Stimulated activated CD8-positive, alpha-beta memory T cell treated with anti-CD3 and anti-CD28 coated beads, Interleukin-4, amount 100 ng/mL, for 48 hours (primary cell): ENCODE measurements around the gene DCAF15.
A peak's percentile ranks its signal among the peaks of the same experiment; 100 is the strongest.
"Not testable (repeated sequence)": the region's sequence is repeated elsewhere in the genome, so short reads cannot be mapped to it uniquely, and the experiment has no call there.

ENCODE experiments used
- DNase-seq: peaks from one replicate; pipeline ENCODE4 v3.0.0-alpha.2; 2020

DCAF15 gene

GRCh38 chr19:13952154-13952930 is at the start of gene DCAF15:
TSS of gene DCAF15 (plus strand) at chr19:13952509. CDS start at chr19:13952513, 4 bp downstream.
- DNase-seq = peak; percentile 98

- no peak for DNase-seq
These were observed 49.2 kb upstream of the DCAF15 start for GRCh38 chr19:13902993-13903555.

GRCh38 chr19:13905634-13906520 is 46.4 kb upstream of the DCAF15 start, which contains the start of the genes BRME1 and CC2D1A:
TSS of gene BRME1 (minus strand) at chr19:13906117. CDS start at chr19:13904892, 1,225 bp downstream.
TSS of gene CC2D1A (plus strand) at chr19:13906201. CDS start at chr19:13906442, 241 bp downstream.
- peak; percentile 98 for DNase-seq

- DNase-seq = peak; percentile 46
These were observed 45.8 kb upstream of the DCAF15 start for GRCh38 chr19:13906521-13906904.

- DNase-seq = no peak
These were observed 45.4 kb upstream of the DCAF15 start for GRCh38 chr19:13906910-13907309.

- DNase-seq = no peak
These were observed 43.6 kb upstream of the DCAF15 start for GRCh38 chr19:13908674-13909073.

GRCh38 chr19:13909430-13909829 is 42.9 kb upstream of the DCAF15 start:
- no peak for DNase-seq

GRCh38 chr19:13913352-13913751 is 39.0 kb upstream of the DCAF15 start:
- DNase-seq = no peak

- no peak for DNase-seq
These were observed 37.5 kb upstream of the DCAF15 start for GRCh38 chr19:13914777-13915176.

- no peak for DNase-seq
These were observed 34.4 kb upstream of the DCAF15 start for GRCh38 chr19:13917888-13918406.

- DNase-seq = no peak
These were observed 33.4 kb upstream of the DCAF15 start for GRCh38 chr19:13918726-13919411.

- DNase-seq = no peak
These were observed 31.8 kb upstream of the DCAF15 start for GRCh38 chr19:13920524-13920923.

GRCh38 chr19:13920940-13921747 is 31.2 kb upstream of the DCAF15 start:
- DNase-seq = peak; percentile 48

GRCh38 chr19:13922118-13922517 is 30.2 kb upstream of the DCAF15 start:
- DNase-seq = not testable (repeated sequence)

GRCh38 chr19:13923194-13923987 is 28.9 kb upstream of the DCAF15 start:
- DNase-seq = no peak

- DNase-seq = no peak
These were observed 26.3 kb upstream of the DCAF15 start for GRCh38 chr19:13926010-13926409.

GRCh38 chr19:13926715-13927114 is 25.6 kb upstream of the DCAF15 start:
- no peak for DNase-seq

GRCh38 chr19:13929340-13929739 is 23.0 kb upstream of the DCAF15 start:
- DNase-seq = no peak

GRCh38 chr19:13929956-13930355 is 22.4 kb upstream of the DCAF15 start:
- no peak for DNase-seq

- no peak for DNase-seq
These were observed 21.9 kb upstream of the DCAF15 start for GRCh38 chr19:13930402-13930801.
